Stimulated activated memory B cell treated with anti-CD40 and anti-IgM and Interleukin-4, amounts not matched to agents 10 μg/mL and 1 μg/mL and 100 μg/mL, for 72 hours (primary cell): ENCODE data around the gene LONP2.

Source experiments
- ATAC-seq: fragments of 150-1000 bp; cut with Tn5 transposase; 2 replicates; pipeline ENCODE4 v1.10.0; 2021
- H3K27ac Mint-ChIP-seq: one replicate; pipeline ENCODE4 v1.8.0; 2022; ENCODE audit warnings: mild to moderate bottlenecking, mixed read lengths
- H3K27me3 Mint-ChIP-seq: one replicate; pipeline ENCODE4 v1.8.0; 2022; ENCODE audit warnings: mixed read lengths
- H3K36me3 Mint-ChIP-seq: one replicate; pipeline ENCODE4 v1.8.0; 2022; ENCODE audit warnings: mixed read lengths
- H3K4me1 Mint-ChIP-seq: one replicate; pipeline ENCODE4 v1.8.0; 2022; ENCODE audit warnings: mixed read lengths
- H3K4me3 Mint-ChIP-seq: one replicate; pipeline ENCODE4 v1.8.0; 2022; ENCODE audit warnings: mild to moderate bottlenecking, moderate library complexity, mixed read lengths
- H3K9me3 Mint-ChIP-seq: one replicate; pipeline ENCODE4 v1.8.0; 2022; ENCODE audit warnings: mixed read lengths

Gene LONP2

DNA sequence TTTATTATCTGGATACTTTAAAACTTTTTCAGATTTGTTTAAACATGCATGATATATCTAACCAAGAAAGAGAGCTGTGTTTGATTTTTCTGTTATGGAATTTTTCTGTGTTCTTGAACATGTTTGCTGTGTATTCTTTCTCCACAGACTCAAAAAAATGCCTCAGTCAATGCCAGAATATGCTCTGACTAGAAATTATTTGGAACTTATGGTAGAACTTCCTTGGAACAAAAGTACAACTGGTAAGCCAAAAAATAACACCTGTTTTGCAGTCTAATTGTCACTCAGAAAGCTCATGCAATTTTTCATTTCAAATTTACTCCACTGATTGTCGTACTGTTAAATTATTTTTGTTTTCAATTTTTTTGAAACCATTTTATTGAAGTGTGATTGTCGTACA, 18.5 kb downstream of the LONP2 start:
- H3K9me3 Mint-ChIP-seq, result peaks cover 6% of the 10 kb centered on the region
- no peaks in the 10 kb centered on the region for H3K27me3 Mint-ChIP-seq
- no peak overlapping the region for H3K4me3 Mint-ChIP-seq
- peaks cover 69% of the 10 kb centered on the region for H3K36me3 Mint-ChIP-seq
- ATAC-seq, result no peak
- H3K27ac Mint-ChIP-seq, result no peak overlapping the region
- no peaks in the 10 kb centered on the region for H3K4me1 Mint-ChIP-seq

DNA sequence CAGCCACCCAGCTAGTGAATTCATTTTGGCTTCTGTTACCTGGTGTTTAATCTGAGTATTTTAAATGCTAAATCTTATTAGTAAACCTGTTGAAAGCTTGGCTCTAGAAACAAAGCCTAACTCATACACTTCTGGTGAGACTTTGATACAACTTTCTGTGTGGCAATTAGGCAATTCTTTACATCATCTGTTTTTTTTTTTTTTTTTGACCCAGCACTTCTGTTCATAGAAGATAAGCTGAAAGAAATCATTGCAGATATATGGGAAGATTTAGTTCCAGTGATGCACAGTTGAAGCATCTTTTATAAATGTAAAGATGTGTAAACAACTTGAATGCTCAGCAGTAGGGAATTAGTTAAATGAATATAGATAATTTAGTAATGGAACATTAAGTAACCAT, 24.9 kb downstream of the LONP2 start:
- H3K27me3 Mint-ChIP-seq, result no peaks in the 10 kb centered on the region
- H3K4me3 Mint-ChIP-seq, result no peak overlapping the region

DNA sequence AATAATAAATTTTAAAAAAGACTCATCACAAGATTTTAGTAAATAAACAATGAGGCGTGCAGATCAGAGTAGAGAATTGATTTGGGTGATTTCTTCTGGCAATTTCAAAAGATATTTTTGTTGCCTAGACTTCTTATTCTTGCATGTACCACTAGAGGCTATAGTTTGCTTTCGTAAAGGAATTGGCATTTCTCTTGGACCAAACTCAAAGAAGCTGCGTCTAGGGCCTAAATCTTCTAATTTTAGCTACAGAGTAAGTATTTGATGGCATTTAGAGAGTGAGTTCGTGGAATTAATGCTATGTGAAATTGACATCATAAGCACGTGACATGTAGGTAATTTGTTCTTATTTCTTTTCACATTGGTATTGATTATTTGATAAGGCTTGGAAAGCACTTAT, 27.6 kb downstream of the LONP2 start:
- H3K27ac Mint-ChIP-seq, result no peak overlapping the region
- H3K36me3 Mint-ChIP-seq, result peaks cover 39% of the 10 kb centered on the region
- H3K9me3 Mint-ChIP-seq, result no peaks in the 10 kb centered on the region
- no peaks in the 10 kb centered on the region for H3K4me1 Mint-ChIP-seq
- no peak overlapping the region for H3K4me3 Mint-ChIP-seq
- ATAC-seq, result no peak
- no peaks in the 10 kb centered on the region for H3K27me3 Mint-ChIP-seq

More for the DNA sequence above, 24.9 kb downstream of the LONP2 start:
- Mint-ChIP-seq H3K4me1 (no peaks in the 10 kb centered on the region), H3K36me3 (peaks cover 31% of the 10 kb centered on the region), H3K27ac (peak overlapping the region; percentile 28), H3K9me3 (no peaks in the 10 kb centered on the region)
- no peak for ATAC-seq

DNA sequence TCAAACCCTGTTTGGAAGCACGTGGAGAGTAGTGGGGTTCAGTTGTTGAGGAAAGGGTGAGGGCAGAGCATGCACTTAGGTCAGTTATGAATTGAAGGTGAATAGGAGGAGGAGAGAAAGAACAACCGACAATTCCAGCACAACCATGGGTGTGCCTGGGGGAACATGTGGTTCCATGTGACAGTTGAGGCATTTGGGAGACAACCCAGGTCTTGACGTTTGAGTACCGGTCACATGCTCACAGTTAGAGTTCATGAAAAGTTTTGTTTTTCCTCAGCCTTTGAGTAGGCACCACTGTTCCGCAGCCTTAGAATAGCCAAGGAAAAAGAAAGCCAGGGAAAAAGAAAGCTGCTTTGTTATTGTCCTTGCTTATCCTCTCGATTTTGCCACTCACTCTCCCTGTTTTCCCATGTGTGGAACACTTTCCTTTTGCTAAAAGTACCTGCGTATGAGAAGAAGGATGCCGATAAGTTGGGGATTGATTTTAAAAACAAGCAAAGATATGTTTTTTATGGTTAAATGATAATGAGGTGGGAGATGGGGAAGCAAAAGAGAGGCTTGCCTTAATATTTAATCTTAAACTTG, 28.8 kb downstream of the LONP2 start:
- Mint-ChIP-seq H3K27ac (no peak overlapping the region), H3K27me3 (no peaks in the 10 kb centered on the region), H3K4me1 (no peaks in the 10 kb centered on the region), H3K9me3 (no peaks in the 10 kb centered on the region), H3K4me3 (no peak overlapping the region), H3K36me3 (peaks cover 46% of the 10 kb centered on the region)
- no peak for ATAC-seq

DNA sequence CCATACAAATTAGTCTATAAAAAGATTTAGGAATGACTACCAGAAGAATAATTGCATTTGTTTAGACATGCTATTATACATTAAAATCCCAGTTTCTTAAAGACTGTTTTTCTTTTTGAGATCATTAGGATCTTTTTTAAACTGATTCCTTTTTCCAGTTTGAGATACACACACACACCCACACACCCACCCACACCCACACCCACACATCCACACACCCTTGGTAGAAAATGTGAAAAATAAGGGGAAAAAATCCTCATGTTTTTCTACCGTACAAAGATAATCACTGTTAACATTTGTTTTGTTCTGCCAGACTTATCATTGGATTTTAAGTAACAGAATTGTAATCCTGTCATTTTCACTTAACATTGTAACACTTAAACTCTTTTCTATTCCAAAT, 30.4 kb downstream of the LONP2 start:
- ATAC-seq, result no peak
- H3K36me3 Mint-ChIP-seq, result peaks cover 57% of the 10 kb centered on the region
- no peak overlapping the region for H3K4me3 Mint-ChIP-seq
- no peaks in the 10 kb centered on the region for H3K9me3 Mint-ChIP-seq
- no peaks in the 10 kb centered on the region for H3K27me3 Mint-ChIP-seq
- no peak overlapping the region for H3K27ac Mint-ChIP-seq
- peaks cover 10% of the 10 kb centered on the region for H3K4me1 Mint-ChIP-seq

DNA sequence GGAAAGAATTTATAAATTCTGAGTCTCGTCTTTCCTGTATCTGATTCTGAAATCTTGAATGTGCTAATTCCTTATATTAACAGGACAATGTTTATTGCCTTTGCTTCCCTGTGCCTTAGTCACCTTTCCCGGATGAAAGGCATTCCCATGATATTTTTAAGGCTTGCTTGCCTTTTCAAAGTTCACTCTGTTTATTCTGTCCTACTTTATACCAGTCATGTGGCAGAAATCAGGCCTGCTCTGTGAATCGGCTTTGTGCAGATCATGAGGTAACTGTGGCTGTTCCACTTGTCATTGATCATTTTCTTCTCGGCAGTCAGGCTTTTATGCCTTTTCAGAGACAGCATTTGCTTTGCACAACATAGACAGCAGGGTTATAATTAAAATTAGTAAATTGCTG, 32.0 kb downstream of the LONP2 start:
- Mint-ChIP-seq H3K4me1 (peaks cover 10% of the 10 kb centered on the region), H3K9me3 (no peaks in the 10 kb centered on the region), H3K4me3 (no peak overlapping the region), H3K27me3 (no peaks in the 10 kb centered on the region), H3K36me3 (peaks cover 66% of the 10 kb centered on the region), H3K27ac (no peak overlapping the region)
- ATAC-seq, result no peak

DNA sequence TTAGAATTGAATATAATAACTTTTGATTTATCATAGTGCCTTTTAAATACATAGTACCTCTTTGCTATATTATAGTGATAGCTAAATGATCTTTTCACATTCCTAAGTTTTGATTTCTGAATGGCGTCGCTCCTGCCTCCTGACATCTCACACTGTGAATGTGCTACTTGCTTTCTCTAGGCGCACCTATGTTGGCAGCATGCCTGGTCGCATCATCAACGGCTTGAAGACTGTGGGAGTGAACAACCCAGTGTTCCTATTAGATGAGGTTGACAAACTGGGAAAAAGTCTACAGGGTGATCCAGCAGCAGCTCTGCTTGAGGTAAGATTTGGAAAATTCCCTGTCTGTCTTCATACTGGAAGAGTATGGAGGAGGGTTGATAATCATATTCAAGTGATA, 33.1 kb downstream of the LONP2 start:
- H3K9me3 Mint-ChIP-seq, result no peaks in the 10 kb centered on the region
- no peak overlapping the region for H3K27ac Mint-ChIP-seq
- peaks cover 10% of the 10 kb centered on the region for H3K4me1 Mint-ChIP-seq
- no peak for ATAC-seq
- no peaks in the 10 kb centered on the region for H3K27me3 Mint-ChIP-seq
- peaks cover 66% of the 10 kb centered on the region for H3K36me3 Mint-ChIP-seq
- H3K4me3 Mint-ChIP-seq, result no peak overlapping the region

DNA sequence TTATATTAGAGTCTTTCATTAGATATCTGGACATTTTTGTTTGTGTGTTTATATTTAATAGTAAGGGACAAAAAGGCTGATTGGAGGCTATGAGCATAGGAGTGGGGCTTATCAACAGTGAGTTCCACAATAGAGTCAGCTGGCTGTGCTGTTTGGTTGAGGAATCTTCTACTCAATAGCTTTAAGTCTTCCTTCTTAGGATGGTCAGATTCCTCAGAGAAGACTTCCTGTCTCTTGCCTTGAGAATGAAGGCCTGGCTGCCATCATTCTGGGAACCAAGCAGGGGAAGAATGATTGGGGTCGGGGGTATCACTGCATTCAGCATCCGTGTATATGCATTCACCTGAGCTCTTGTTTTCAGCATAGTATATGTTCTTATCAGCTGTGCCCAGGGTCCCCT, 35.1 kb downstream of the LONP2 start:
- Mint-ChIP-seq H3K4me1 (peaks cover 10% of the 10 kb centered on the region), H3K9me3 (no peaks in the 10 kb centered on the region), H3K27ac (no peak overlapping the region), H3K4me3 (no peak overlapping the region), H3K36me3 (peaks cover 68% of the 10 kb centered on the region), H3K27me3 (no peaks in the 10 kb centered on the region)
- ATAC-seq, result no peak

DNA sequence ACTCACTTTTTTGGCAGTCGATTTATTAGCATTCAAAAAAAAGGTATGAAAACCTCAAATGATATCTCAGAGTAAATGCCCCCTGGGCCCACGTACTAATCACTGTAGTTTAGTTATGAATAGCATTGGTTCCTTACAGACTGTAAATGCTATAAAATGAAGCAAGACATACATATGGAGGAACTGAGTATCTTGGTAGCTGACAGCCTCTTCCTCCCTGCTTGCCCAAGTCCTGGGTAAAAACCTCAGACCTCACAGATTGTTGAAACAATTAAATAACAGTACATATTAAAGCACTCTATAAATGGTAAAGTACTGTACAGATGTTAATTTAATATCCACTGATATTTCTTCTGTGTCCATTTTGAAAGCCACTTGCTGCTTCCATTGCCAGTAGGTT, 36.4 kb downstream of the LONP2 start:
- no peaks in the 10 kb centered on the region for H3K27me3 Mint-ChIP-seq
- H3K27ac Mint-ChIP-seq, result no peak overlapping the region
- H3K4me3 Mint-ChIP-seq, result no peak overlapping the region
- no peaks in the 10 kb centered on the region for H3K9me3 Mint-ChIP-seq
- peaks cover 10% of the 10 kb centered on the region for H3K4me1 Mint-ChIP-seq
- H3K36me3 Mint-ChIP-seq, result peaks cover 71% of the 10 kb centered on the region
- no peak for ATAC-seq

DNA sequence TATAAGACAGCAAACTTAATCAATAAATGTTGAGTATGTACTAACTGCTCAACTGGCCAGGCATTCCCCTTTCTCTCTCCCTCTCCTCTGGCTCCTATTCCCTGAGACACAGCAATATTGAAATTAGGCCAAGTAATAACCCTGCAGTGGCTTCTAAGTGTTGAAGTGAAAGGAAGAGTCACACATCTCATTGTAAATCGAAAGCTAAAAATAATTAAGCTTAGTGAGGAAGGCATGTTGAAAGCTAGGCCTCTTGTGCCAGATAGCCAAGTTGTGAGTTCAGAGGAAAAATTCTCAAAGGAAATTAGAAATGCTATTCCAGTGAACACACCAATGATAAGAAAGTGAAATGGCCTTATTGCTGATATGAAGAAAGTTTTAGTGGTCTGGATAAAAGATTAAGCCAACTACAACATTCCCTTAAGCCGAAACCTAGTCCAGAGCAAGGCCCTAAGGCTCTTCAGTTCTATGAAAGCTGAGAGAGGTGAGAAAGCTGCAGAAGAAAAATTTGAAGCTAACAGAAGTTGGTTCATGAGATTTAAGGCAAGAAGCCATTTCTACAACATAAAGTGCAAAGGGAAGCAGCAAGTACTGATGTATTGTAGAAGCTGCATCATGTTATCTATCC, 38.6 kb downstream of the LONP2 start:
- peaks cover 10% of the 10 kb centered on the region for H3K4me1 Mint-ChIP-seq
- no peak overlapping the region for H3K4me3 Mint-ChIP-seq
- H3K36me3 Mint-ChIP-seq, result peaks cover 73% of the 10 kb centered on the region
- no peak for ATAC-seq
- no peak overlapping the region for H3K27ac Mint-ChIP-seq
- H3K27me3 Mint-ChIP-seq, result no peaks in the 10 kb centered on the region
- peaks cover 3% of the 10 kb centered on the region for H3K9me3 Mint-ChIP-seq

DNA sequence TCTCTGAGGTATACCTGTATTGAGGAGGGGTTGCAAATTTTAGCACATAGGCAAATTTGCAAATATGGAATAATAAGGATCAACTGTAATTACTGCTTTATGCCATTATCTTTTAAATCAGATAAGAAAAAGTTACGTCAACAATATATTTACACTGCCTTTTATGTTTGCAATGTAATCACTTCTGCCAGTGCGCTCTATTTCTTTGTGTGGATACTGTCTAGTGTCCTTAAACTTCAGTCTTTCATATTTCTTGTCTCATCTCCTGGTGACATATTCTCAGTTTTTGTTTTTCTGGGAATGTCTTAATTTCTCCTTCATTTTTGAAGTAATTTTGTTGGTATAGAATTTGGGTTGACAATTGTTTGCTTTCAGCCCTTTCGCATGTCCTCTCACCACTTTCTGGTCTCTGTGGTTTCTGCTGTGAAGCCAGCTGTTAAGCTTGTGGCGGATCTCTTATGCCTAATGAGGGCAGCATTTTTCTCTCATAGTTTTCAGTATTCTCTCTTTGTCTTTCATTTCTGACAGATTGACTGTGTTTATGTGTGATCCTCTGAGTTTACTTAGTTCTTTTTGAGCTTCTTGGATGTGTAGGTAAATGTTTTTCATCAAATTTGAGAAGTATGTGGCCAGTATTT, 40.8 kb downstream of the LONP2 start:
- H3K4me1 Mint-ChIP-seq, result no peaks in the 10 kb centered on the region
- no peak for ATAC-seq
- H3K9me3 Mint-ChIP-seq, result peaks cover 3% of the 10 kb centered on the region
- H3K27me3 Mint-ChIP-seq, result no peaks in the 10 kb centered on the region
- H3K27ac Mint-ChIP-seq, result no peak overlapping the region
- peaks cover 66% of the 10 kb centered on the region for H3K36me3 Mint-ChIP-seq
- H3K4me3 Mint-ChIP-seq, result no peak overlapping the region

DNA sequence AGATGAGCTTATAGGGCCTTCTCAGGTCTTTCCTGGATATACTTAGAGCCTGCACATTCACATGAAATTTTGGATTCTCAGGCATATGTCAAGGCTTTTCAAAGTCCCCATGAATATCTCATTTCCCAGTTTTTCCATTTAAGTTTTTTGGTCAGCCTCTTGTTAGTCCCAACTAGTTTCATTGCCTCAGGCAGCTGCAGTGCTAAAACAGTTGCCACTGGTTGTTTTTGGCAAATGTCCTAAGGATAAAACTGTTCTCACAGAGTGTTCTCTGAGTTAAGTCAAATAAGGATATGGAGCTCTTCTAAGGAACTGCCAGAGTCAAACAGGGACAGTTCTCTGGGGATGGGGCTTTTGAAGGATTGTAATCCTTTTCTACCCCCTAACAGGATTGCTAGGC, 43.1 kb downstream of the LONP2 start:
- peaks cover 3% of the 10 kb centered on the region for H3K9me3 Mint-ChIP-seq
- no peaks in the 10 kb centered on the region for H3K4me1 Mint-ChIP-seq
- H3K27ac Mint-ChIP-seq, result no peak overlapping the region
- H3K27me3 Mint-ChIP-seq, result no peaks in the 10 kb centered on the region
- peaks cover 82% of the 10 kb centered on the region for H3K36me3 Mint-ChIP-seq
- H3K4me3 Mint-ChIP-seq, result no peak overlapping the region
- no peak for ATAC-seq

DNA sequence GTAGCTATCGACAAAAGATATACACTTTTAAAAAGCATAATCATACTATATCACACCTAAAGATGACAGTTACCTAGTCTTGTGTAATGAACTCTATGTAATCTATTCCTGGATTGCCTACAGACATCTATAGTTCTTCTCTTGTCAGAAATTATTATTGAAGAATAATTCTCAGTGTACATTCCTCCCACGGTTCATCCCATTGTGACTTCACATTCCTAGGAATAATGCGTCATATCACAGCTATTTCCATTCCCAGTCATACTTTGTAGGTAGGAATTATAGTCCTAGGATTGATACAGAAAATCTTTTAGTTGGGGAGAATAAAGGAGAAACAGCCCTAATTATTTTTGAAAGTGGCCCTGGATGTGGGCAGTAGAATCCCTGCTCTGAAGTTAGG, 47.2 kb downstream of the LONP2 start:
- Mint-ChIP-seq H3K27me3 (no peaks in the 10 kb centered on the region), H3K9me3 (peaks cover 3% of the 10 kb centered on the region), H3K27ac (no peak overlapping the region), H3K4me1 (no peaks in the 10 kb centered on the region), H3K4me3 (no peak overlapping the region), H3K36me3 (peaks cover 61% of the 10 kb centered on the region)
- no peak for ATAC-seq

DNA sequence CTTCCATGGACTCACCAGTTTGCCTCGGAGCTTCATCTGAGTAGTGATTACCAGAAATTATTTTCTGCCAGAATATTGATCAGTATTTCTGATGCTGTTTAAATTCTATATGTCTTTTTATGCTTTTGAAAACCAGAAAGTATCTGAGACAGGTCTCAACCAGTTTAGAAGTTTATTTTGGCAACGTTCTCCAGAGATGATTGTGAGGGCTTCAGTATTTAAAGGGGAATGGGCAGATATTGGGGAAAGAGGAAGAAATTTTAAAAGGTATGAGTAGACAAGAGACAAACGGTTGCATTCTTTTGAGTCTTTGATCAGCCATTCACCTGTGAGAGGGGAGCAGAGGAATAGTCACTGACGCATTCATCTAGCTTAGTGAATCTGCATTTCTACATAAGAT, 47.7 kb downstream of the LONP2 start:
- H3K27ac Mint-ChIP-seq, result no peak overlapping the region
- no peaks in the 10 kb centered on the region for H3K27me3 Mint-ChIP-seq
- ATAC-seq, result no peak
- no peaks in the 10 kb centered on the region for H3K4me1 Mint-ChIP-seq
- no peak overlapping the region for H3K4me3 Mint-ChIP-seq
- H3K36me3 Mint-ChIP-seq, result peaks cover 60% of the 10 kb centered on the region
- peaks cover 3% of the 10 kb centered on the region for H3K9me3 Mint-ChIP-seq

DNA sequence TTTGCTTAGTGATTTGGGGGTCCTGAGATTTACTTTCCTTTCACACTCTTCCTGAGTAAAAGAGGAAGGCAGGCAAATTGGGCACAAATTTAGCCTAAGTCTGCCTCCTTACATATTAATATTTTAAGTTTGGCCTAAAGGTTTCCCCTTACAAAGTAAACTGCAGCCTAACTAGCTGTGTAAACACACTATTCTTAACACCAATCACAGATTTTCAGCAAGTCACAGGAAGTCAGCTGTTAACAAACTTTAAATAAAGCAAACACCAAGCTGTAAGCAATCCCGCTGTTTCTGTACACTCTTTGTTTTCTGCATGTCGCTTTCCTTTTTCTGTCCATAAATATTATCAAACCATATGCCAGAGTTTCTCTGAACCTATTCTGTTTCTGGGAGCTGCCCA, 48.4 kb downstream of the LONP2 start:
- H3K4me1 Mint-ChIP-seq, result no peaks in the 10 kb centered on the region
- H3K27ac Mint-ChIP-seq, result no peak overlapping the region
- peaks cover 3% of the 10 kb centered on the region for H3K9me3 Mint-ChIP-seq
- H3K4me3 Mint-ChIP-seq, result no peak overlapping the region
- no peaks in the 10 kb centered on the region for H3K27me3 Mint-ChIP-seq
- ATAC-seq, result no peak
- H3K36me3 Mint-ChIP-seq, result peaks cover 60% of the 10 kb centered on the region

DNA sequence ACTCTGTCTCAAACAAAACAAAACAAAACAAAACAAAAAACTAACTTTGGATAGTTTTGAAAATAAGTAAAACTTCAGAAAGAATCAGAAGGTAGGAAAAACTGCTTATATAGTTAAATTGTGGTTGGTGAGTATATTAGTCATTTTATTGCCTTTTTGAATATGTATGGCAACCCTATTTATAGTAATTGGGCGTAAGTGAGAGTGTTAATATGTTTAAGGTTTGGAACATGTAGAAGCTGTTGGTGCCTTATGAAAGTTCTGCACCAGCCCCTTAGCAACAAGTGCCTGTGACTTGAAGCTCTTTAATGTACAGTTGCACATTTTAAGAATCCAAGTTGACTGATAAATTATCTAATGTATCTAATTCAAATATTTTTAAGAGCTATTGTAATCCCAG, 50.6 kb downstream of the LONP2 start:
- Mint-ChIP-seq H3K4me3 (no peak overlapping the region), H3K36me3 (peaks cover 63% of the 10 kb centered on the region), H3K27ac (no peak overlapping the region), H3K4me1 (no peaks in the 10 kb centered on the region), H3K27me3 (no peaks in the 10 kb centered on the region), H3K9me3 (peaks cover 3% of the 10 kb centered on the region)
- no peak for ATAC-seq
